ENCODE results near the gene PAXX. TPM values are rescaled to one million over a fixed set of nuclear protein-coding genes. Genes with fewer than 3 reads are reported as not detected.
A peak's percentile ranks its signal among the peaks of the same experiment; 100 is the strongest.

PAXX gene
- total and polyA plus RNA-seq, 2 experiments from 2014 or later, result 102 to 130 TPM

DNA sequence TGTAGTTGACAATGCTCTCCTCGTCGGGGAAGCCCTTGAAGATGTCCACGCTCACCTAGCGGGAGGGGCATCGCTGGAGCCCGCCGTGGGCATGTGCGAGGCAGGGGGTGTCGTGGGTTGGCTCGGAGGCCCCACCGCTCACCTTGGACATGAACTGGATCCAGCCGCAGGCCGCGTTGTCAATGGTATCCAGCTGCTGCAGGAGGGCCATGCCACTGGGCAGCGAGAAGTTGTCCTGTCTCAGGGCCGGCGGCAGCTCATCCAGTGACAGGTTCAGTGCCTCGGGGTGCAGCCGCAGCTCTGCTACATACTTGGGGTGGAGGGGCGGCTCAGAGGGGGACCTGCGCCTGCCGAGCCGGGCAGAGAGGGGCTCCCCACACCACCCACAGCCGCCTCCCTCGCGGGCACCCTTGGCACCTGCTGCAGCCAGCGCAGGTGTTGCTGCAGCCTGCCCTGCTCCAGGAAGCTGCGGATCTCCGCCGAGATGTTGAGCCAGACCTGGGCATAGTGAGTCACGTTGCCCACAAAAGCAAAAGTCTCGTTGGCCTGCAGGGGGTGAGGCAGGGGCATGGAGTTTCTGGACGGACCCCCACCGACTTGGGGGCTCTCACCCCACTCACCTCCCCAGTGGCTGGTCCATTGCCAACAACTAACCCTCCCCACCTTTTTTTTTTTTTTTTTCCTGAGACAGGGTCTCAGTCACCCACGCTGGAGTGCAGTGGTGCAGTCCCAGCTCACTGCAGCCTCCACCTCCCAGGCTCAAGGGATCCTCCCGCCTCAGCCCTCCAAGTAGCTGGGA lies 26.7 kb downstream of the PAXX start:
- Histone ChIP-seq H3K27ac (no peak overlapping the region), H3K27me3 (no peaks in the 10 kb centered on the region), H3K4me3 (no peak overlapping the region), H3K9me3 (ENCODE audit: low read depth) (no peaks in the 10 kb centered on the region), H3K36me3 (peaks cover 9% of the 10 kb centered on the region), H3K4me1 (ENCODE audit: low read depth) (no peaks in the 10 kb centered on the region)
- TF ChIP-seq, protein P1, sequence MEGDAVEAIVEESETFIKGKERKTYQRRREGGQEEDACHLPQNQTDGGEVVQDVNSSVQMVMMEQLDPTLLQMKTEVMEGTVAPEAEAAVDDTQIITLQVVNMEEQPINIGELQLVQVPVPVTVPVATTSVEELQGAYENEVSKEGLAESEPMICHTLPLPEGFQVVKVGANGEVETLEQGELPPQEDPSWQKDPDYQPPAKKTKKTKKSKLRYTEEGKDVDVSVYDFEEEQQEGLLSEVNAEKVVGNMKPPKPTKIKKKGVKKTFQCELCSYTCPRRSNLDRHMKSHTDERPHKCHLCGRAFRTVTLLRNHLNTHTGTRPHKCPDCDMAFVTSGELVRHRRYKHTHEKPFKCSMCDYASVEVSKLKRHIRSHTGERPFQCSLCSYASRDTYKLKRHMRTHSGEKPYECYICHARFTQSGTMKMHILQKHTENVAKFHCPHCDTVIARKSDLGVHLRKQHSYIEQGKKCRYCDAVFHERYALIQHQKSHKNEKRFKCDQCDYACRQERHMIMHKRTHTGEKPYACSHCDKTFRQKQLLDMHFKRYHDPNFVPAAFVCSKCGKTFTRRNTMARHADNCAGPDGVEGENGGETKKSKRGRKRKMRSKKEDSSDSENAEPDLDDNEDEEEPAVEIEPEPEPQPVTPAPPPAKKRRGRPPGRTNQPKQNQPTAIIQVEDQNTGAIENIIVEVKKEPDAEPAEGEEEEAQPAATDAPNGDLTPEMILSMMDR (IDR thresholded peaks at IDR 0.05; ENCODE audit: low read depth, low read length), result no peak
- no peak for DNase-seq (ENCODE audit: low read depth in 1 of 2, low spot score in 1 of 2)

DNA sequence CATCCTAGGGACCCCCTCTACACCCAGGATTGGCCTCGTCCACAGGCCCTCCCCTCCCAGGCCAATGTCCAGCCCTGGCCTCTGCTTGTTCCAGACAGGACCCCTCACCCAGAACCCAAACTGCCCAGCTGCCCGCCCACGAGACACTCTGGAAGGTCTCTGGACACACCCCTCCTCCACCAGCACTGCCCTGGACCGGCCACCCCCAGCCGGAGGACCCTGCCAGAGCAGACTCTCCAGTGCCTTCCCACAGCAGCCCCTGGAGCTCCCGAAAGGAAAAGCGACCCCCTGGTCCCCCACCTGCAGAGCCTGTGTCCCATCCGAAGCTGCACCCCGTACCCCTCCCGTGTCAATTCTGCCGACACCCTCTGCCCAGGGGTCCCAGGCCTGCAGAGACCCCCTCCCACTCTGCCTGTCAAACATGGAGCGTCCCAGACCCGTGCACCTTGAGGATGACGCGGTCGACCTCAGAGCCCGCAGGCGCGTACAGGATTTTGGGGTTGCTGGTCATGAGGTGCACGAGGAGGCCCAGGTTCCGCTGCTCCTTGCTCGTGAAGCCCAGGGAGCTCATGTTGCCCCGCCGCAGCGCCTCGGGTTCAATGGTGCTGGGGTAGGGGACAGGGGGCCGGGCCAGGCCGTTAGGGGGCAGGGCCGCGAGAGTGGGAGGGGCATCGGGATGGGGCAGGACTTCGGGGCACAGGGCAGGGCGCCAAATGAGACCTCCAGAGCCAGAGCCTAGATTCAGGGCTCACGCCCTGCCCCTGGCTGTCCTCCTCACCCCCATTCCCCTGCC lies 27.9 kb downstream of the PAXX start:
- Histone ChIP-seq H3K27ac (no peak overlapping the region), H3K36me3 (peaks cover 9% of the 10 kb centered on the region), H3K4me3 (no peak overlapping the region), H3K9me3 (ENCODE audit: low read depth) (no peaks in the 10 kb centered on the region), H3K4me1 (ENCODE audit: low read depth) (no peaks in the 10 kb centered on the region), H3K27me3 (no peaks in the 10 kb centered on the region)
- no peak for DNase-seq (ENCODE audit: low read depth in 1 of 2, low spot score in 1 of 2)
- TF ChIP-seq, protein P1 (IDR thresholded peaks at IDR 0.05; ENCODE audit: low read depth, low read length), result no peak

DNA sequence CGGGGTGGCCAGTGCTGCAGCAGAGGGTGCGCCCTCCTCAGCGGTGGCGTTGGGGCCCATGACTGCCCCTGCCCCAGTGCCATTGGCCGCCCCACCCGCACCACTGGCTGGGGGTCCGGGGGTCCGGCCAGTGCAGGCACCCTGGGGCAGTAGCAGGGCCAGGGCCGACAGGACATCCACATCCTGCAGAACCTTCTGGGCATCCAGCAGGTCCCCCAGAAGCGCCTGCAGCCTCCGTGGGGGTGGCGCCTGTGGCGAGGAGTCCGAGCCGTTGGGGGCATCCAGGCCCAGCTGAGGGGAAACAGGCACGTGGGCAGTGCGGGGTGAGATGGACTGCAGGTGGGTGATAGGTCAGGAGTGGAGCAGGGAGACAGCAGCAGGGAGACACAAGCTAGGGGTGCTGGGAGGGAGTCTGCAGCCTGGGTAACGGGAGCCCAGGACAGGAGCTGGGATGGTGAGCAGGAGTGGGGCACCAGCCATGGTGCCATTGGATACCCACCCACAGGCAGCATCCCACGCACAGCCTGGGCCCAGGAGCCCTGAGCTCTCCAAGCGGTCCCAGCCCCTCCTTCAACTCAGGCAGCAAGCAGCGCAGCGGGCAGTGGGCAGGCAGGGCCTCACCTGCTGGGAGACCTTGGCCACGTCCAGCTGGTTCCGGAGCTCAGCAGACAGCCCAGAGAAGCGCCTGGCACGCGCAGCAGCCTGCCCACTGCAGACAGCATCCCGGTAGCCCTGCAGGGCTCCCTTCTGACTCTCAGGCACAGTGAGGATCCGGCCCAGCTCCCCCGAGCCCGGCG lies 28.7 kb downstream of the PAXX start:
- DNase-seq (ENCODE audit: low read depth in 1 of 2, low spot score in 1 of 2), result no peak
- no peak overlapping the region for H3K27ac ChIP-seq
- H3K36me3 ChIP-seq, result peaks cover 2% of the 10 kb centered on the region
- H3K4me3 ChIP-seq, result no peak overlapping the region
- no peaks in the 10 kb centered on the region for H3K27me3 ChIP-seq
- H3K4me1 ChIP-seq (ENCODE audit: low read depth), result no peaks in the 10 kb centered on the region
- no peaks in the 10 kb centered on the region for H3K9me3 ChIP-seq (ENCODE audit: low read depth)
- TF ChIP-seq, protein P1 (IDR thresholded peaks at IDR 0.05; ENCODE audit: low read depth, low read length), result no peak

DNA sequence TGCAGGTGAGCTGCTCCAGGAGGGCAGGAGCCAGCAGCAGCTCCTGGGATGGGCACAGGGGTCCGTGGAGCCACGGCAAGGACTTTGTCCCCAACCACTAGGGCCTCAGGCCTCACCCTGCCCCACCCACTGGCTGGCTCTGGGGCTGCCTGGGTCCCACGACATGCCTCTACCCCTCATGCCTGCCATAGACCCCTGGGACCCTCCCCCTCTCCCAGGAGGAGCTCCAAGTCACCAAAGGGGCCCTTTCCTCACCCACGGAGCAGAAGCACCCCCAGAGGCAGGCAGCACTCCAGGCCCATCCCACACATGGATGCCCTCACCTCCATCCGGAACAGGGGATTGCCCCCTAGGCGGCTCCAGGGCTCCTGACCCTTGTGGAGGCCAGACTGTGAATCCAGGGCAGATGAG lies 29.4 kb downstream of the PAXX start:
- H3K4me1 ChIP-seq (ENCODE audit: low read depth), result no peaks in the 10 kb centered on the region
- no peak overlapping the region for H3K4me3 ChIP-seq
- no peaks in the 10 kb centered on the region for H3K9me3 ChIP-seq (ENCODE audit: low read depth)
- H3K36me3 ChIP-seq, result no peaks in the 10 kb centered on the region
- DNase-seq (ENCODE audit: low read depth in 1 of 2, low spot score in 1 of 2), result no peak
- TF ChIP-seq, protein P1 (IDR thresholded peaks at IDR 0.05; ENCODE audit: low read depth, low read length), result no peak
- H3K27me3 ChIP-seq, result no peaks in the 10 kb centered on the region
- no peak overlapping the region for H3K27ac ChIP-seq

DNA sequence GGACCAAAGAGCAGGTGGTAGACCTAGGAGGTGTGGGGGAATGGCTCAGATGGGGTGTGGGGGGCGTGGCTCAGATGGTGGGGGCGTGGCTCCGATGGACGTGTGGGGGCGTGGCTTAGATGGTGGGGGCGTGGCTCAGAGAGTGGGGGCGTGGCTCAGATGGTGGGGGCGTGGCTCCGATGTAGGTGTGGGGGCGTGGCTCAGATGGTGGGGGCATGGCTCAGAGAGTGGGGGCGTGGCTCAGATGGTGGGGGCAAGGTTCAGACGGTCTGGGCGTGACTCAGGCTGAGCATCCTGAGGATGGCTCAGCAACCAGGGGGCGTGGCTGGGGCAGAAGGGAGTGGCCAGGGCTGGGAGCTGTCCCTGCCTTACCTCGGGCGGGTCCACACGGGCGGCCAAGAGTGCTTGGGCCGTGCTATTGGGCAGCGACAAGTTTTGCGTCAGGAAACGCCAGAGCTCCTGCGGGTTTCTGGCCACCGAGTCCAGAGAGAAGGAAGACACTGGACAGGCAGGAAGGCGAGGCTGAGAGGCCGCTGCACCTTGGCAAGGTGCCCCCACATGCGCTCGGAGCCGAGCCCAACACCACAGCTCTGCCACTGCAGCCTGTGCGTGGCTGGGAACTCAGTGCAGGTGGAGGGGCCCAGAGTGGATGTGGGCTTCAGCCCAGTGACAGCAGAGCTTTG lies 29.9 kb downstream of the PAXX start:
- H3K4me1 ChIP-seq (ENCODE audit: low read depth), result peaks cover under 1% of the 10 kb centered on the region
- no peaks in the 10 kb centered on the region for H3K9me3 ChIP-seq (ENCODE audit: low read depth)
- no peak overlapping the region for H3K4me3 ChIP-seq
- no peaks in the 10 kb centered on the region for H3K36me3 ChIP-seq
- TF ChIP-seq, protein P1 (IDR thresholded peaks at IDR 0.05; ENCODE audit: low read depth, low read length), result no peak
- no peak overlapping the region for H3K27ac ChIP-seq
- H3K27me3 ChIP-seq, result no peaks in the 10 kb centered on the region
- DNase-seq (ENCODE audit: low read depth in 1 of 2, low spot score in 1 of 2), result peak; percentile 13 to 47

Data from cardiac muscle cell (in vitro differentiated cells and primary cell).